GM18951 (cell line): ENCODE results near the gene EPHB4.

Experiments used
- POLR2A ChIP-seq: IDR thresholded peaks from 4 replicates; pipeline ENCODE4 v1.6.1; 2011; ENCODE audit warnings: mild to moderate bottlenecking; ENCODE audit not compliant: insufficient read length, insufficient read depth; ENCODE audit errors: extremely low read depth
- in situ Hi-C: fragments of 300-500 bp; cut with MboI; formaldehyde crosslinking; loops from one replicate; pipeline ENCODE4 v1.12.0; 2022; ENCODE audit warnings: low sequenced_read_pairs, mixed read lengths, inconsistent platforms; ENCODE audit not compliant: unreplicated experiment

Gene EPHB4

DNA sequence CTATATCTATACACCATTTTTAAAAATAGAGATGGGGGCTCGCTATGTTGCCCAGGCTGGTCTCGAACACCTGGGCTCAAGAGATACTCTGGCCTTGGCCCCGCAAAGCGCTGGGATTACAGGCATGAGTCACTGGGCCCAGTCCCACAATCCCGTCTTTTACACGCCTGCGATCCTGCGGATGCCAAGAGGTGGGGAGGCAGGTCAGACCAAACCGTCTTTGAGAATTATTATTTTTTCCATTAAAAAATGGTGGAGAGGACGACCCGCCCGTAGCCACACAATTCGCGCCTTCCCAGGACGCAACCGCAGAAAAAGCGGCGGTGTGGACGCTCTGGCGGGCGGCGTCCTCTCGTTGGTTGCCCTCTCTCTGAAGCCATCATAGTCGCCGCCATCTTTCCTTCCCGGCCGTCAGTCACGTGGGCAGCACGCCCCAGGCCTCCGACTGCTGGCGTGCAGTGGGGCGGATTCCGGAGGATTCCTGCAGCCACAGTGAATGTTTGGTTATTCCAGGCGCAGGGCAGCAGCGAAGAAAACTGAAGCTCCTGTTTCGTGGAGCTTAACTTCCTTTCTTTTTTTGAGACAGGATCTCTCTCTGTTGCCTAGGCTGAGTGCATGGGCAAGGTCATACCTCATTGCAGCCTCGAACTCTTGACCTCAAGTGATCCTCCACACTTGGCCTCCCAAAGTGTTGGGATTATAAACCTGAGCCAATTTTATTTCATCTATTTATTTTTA, 9.9 kb upstream of the EPHB4 start:
- peak; percentile 64 for TF ChIP-seq POLR2A
- in situ Hi-C loops: no loop called here

GRCh38 chr7:100836812-100837098, 9.4 kb upstream of the EPHB4 start:
- TF ChIP-seq POLR2A: no peak

DNA sequence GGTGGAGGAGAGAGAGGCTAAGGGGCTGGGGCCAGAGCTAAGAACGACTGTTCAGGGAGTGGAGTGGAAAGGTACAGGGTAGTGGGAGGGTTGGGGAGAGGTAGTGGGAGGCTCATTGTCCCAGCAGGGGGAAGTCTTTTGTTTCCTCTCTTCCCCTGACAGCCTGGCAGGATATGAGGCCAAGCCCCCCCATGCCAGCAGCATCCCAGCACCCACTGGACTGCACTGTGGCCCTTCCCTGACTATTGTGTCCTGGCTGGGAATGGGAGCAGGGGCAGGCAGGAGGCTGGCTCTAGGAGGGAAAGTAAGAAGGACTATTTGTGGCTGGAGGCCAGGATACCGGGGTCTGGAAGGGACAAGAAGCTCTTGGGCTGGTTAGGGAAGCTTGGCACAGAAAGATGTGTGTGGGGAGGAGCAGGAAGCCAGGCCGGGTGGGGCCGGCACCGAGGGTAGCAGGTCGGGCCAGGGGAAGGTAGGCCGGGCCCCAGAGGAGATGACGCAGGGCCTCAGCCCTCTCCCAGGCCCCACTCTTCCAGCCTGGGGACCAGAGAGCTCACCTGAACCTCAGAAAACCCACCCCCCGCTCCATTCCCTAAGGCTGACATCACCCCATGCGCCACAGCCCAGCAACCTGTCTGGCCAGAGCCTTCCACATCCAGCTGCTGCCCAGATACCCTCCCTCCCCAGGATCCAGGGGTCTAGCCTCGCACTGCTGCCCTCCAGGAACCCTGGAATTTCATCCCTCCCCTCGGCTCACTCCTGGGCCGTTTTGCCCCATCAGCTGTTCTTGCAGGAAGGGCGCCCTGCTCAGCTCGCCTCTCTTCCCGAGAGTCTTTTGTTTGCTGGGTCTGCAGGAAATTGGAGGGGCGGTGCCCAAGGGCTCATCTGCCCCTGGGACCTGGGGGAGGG, 8.8 kb upstream of the EPHB4 start:
- in situ Hi-C loops: no loop called here

More at GRCh38 chr7:100836812-100837098, 9.4 kb upstream of the EPHB4 start:
- in situ Hi-C loops: no loop called here

GRCh38 chr7:100832281-100832633, 4.9 kb upstream of the EPHB4 start:
- in situ Hi-C loops: no loop called here
- TF ChIP-seq POLR2A: no peak

More for the DNA sequence above, 8.8 kb upstream of the EPHB4 start:
- no peak for TF ChIP-seq POLR2A

GRCh38 chr7:100830396-100830795, 3.1 kb upstream of the EPHB4 start:
- TF ChIP-seq POLR2A: no peak
- in situ Hi-C loops: no loop called here

DNA sequence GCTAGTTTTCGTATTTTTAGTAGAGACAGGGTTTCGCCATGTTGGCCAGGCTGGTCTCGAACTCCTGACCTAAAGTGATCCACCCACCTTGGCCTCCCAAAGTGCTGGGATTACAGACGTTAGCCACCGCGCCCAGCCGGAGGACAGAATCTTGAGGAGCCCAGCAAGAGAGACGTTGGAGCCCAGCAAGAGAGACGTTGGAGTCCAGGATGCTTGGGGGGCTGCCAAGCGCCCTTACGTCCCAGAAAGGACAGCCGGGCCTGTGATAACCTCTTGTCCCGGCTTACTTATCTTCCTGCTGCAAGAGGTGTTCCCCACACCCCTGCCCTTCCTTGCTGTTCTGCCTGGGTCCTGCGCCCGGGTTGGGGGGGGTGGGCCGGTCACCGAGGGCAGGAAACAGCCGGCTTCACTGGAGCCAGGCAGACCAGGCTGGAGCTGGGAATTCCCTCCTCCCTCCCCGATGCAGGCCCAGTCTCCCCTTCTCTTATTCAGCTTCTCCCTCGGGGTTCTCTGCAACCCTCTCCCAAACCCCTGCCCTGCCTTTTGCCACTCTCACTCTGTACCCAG, 1.9 kb upstream of the EPHB4 start:
- no peak for TF ChIP-seq POLR2A
- in situ Hi-C loops: no loop called here

DNA sequence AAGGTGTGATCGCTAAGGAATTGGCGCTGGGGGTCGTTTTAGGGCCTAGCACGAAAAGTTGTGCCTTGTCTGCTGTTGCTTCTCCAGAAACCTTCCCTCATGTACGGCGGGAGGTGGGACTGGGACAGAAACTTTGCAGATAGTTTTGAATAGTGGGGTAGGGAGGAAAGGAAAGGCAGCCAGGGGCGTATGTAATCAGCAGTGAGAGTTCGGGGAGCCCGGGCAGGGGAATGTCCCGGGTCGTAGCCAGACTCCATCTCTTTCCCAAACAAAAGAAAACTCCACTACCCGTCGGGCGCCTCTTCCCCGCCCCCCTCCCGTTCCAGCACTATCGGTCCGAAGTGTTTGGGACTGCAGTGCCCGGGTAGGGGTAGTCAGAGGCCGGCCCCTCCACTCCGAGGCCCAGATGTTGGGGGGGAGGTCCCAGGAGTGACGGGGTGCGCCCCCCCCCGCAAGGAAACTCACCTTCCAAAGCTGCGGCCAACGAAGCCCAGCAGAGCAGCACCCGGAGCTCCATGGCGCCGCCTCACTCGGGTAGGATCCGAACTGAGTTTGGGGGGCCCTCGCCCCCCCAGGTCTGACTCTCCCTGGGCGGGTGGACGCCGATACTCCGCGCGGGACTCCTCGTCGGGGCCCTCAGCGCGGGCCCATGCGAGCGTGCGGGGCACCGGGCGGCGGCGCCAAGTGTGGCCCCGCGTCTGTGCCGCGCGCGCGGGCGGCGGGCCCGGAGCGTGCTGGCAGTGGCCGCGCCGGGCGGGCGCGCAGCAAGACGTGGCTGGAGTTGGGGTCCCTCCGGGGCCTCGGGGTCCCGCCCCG, 601 bp downstream of the EPHB4 start:
- in situ Hi-C loops: no loop called here
- TF ChIP-seq POLR2A: no peak

- TF ChIP-seq POLR2A: no peak
- in situ Hi-C loops: no loop called here
These were observed 1.4 kb downstream of the EPHB4 start for GRCh38 chr7:100825751-100826513.

DNA sequence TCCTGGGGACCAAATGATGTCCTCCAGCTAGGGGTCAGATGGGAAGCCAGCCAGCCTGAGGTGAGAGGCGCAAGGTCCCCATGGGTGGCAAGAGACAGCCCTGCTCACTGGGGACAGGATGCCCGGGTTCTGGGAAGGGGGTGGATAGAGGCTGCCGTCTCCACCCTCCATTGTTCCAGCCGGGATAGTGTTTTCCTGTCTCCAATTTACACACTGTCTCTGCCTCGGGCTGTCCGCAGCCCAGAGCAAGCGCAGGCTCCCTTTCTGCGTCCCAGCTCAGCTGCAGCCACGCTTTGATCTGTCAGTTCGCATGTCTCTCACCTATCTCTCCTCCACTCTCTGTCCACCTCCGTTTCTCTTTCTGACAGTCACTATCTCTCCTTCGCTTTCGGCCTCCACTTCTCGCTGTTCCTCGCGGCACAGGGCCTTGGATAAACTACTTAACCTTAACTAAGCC, 2.1 kb downstream of the EPHB4 start:
- in situ Hi-C loops: no loop called here
- no peak for TF ChIP-seq POLR2A

- in situ Hi-C loops: no loop called here
- TF ChIP-seq POLR2A: no peak
These were observed 2.7 kb downstream of the EPHB4 start for GRCh38 chr7:100824499-100825214.

DNA sequence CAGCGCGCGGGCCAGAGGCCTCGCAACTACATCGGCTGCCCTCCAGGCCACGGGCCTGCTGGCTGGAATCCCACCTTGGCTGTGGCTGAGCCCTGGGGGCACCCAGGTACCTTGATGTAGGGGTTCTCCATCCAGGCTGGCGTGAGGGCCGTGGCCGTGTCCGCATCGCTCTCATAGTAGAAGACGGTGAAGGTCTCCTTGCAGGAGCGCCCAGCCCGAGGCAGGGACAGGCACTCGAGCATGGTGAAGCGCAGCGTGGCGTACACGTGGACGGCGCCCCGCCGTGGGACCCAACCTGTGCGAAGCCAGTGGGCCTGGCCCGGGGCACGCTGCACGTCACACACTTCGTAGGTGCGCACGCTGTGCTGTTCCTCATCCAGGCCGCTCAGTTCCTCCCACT, 3.8 kb downstream of the EPHB4 start:
- in situ Hi-C loops: no loop called here
- TF ChIP-seq POLR2A: no peak

DNA sequence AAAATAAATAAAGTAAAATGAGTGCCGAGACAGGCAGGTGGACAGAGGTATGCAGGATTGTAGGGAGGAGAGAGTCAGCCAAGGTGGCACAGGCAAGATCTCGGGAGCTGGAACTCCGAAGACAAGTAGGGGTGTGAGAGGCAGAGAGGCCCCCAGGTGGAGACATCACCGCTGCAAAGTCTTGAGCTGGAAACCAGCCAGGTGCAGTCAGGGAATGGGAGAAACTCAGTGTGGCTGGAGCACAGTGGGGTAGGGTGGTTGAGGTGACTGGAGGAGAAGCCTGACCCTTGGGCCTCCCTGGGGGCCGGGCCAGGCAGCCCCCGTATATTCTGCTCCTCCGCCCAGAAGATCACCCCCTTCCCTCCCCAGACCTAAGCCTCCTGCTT, 4.2 kb downstream of the EPHB4 start:
- in situ Hi-C loops: no loop called here
- no peak for TF ChIP-seq POLR2A
